K562 (cell line): ENCODE measurements around the gene INVS. TPM values are rescaled to one million over a fixed set of nuclear protein-coding genes. Genes with fewer than 3 reads are reported as not detected.

ENCODE experiments used
- ARID1B ChIP-seq: fragments of 450-650 bp; IDR thresholded peaks from 2 replicates; pipeline ENCODE4 v1.6.1; 2016; ENCODE audit warnings: antibody characterized with exemption, mild to moderate bottlenecking, inconsistent platforms
- BRD4 ChIP-seq: fragments of 200-600 bp; sonication (generic); IDR thresholded peaks from 2 replicates; pipeline ENCODE4 v1.6.1; 2017; ENCODE audit warnings: inconsistent platforms
- BRD9 ChIP-seq: fragments of 450-650 bp; IDR thresholded peaks from 2 replicates; pipeline ENCODE4 v1.6.1; 2018; ENCODE audit warnings: low read depth; ENCODE audit not compliant: partially characterized antibody
- CBFA2T2 ChIP-seq: fragments of 450-650 bp; conservative IDR thresholded peaks from 2 replicates; pipeline ENCODE4 v1.6.1; 2017; ENCODE audit warnings: mild to moderate bottlenecking
- DPF2 ChIP-seq: fragments of 450-650 bp; IDR thresholded peaks from 2 replicates; pipeline ENCODE4 v1.6.1; 2016
- FOXM1 ChIP-seq, 2 experiments: fragments of 450-650 bp in 1 of 2; sonication (generic) in 1 of 2; formaldehyde crosslinking in 1 of 2; IDR thresholded peaks; 2 replicates each; pipeline versions ENCODE4 v1.6.1 to v1.9.0; 2017 to 2022; ENCODE audit warnings: low read depth in 2 of 2, mild to moderate bottlenecking in 2 of 2, missing genetic modification reagents in 1 of 2, moderate library complexity in 1 of 2
- RBBP5 ChIP-seq: fragments of 200-600 bp; sonication (generic); IDR thresholded peaks from 2 replicates; pipeline ENCODE4 v1.6.1; 2012; ENCODE audit warnings: borderline replicate concordance, mild to moderate bottlenecking, low read length, control low read depth, inconsistent platforms; ENCODE audit not compliant: insufficient read depth, poor library complexity, severe bottlenecking
- RBM17 ChIP-seq: fragments of 200-400 bp; formaldehyde crosslinking; IDR thresholded peaks from 2 replicates; pipeline ENCODE4 v1.6.1; 2017; ENCODE audit warnings: low read depth, mild to moderate bottlenecking, low read length, borderline replicate concordance
- SMARCE1 ChIP-seq: fragments of 450-650 bp; IDR thresholded peaks from 2 replicates; pipeline ENCODE4 v1.7.1; 2016; ENCODE audit warnings: mild to moderate bottlenecking
- YY1 ChIP-seq, 3 experiments: IDR thresholded peaks; 2 replicates each; pipeline ENCODE4 v1.6.1; 2011; ENCODE audit warnings: low read length in 2 of 3, mild to moderate bottlenecking in 2 of 3, moderate library complexity in 2 of 3, borderline replicate concordance in 1 of 3, control low read depth in 1 of 3, low read depth in 1 of 3; ENCODE audit not compliant: insufficient read depth in 3 of 3, insufficient replicate concordance in 2 of 3, control insufficient read depth in 1 of 3, insufficient read length in 1 of 3; ENCODE audit errors: extremely low read depth in 1 of 3
- ZNF518B ChIP-seq: fragments of 250-450 bp; sonication (Bioruptor Pico); IDR thresholded peaks from 2 replicates; pipeline ENCODE4 v1.5.0; 2021; ENCODE audit warnings: mild to moderate bottlenecking, moderate library complexity
- polyA plus RNA-seq, 8 experiments: library from polyadenylated mRNA; depleted of rRNA in 4 of 8; stranded (reverse) in 5 of 8; unstranded in 3 of 8; fragments of >200 nt; fragmentation: Nextera tagmentation in 2 of 8; fragmentation: Illumina TruSeq in 1 of 8; extraction: Ambion mirVana in 2 of 8; extraction: Trizol in 1 of 8; gene quantifications; 2 replicates each; pipeline versions ENCODE4 v1.2.1 to v1.2.3, GENCODE V29; 2011 to 2014; ENCODE audit warnings: inconsistent platforms in 1 of 8, missing spikeins in 1 of 8
- total RNA-seq, 7 experiments: library from RNA; depleted of rRNA in 6 of 7; stranded (reverse); fragments of >200 nt in 6 of 7; fragmentation: Illumina TruSeq in 2 of 7; extraction: Trizol in 2 of 7; gene quantifications; 2 replicates each; pipeline versions ENCODE4 v1.2.1 to v1.2.3, GENCODE V29; 2011 to 2021; ENCODE audit warnings: low replicate concordance in 1 of 7
- TF ChIP-seq, protein P1 (sequence below), 2 experiments: IDR thresholded peaks in 1 of 2; conservative IDR thresholded peaks in 1 of 2; 2 replicates each; pipeline ENCODE4 v1.6.1; 2016; ENCODE audit warnings: low read depth in 2 of 2, mild to moderate bottlenecking in 1 of 2, missing compliant biosample characterization in 1 of 2, missing genetic modification characterization in 1 of 2, moderate library complexity in 1 of 2
- TF ChIP-seq, protein P2 (sequence below), 2 experiments: fragments of 450-650 bp in 1 of 2; IDR thresholded peaks; 2 replicates each; pipeline ENCODE4 v1.6.1; 2011 to 2017; ENCODE audit warnings: low read depth in 2 of 2, antibody characterized with exemption in 1 of 2, borderline replicate concordance in 1 of 2, low read length in 1 of 2, mild to moderate bottlenecking in 1 of 2, mixed read lengths in 1 of 2; ENCODE audit not compliant: control insufficient read depth in 1 of 2

The INVS gene
- total and polyA plus RNA-seq, 9 of the 15 experiments (the other 6 are each of a cell fraction or from before 2014, with no cell fraction given), result 0.77 to 18.5 (median 10.0) TPM

- TF ChIP-seq, protein P1, sequence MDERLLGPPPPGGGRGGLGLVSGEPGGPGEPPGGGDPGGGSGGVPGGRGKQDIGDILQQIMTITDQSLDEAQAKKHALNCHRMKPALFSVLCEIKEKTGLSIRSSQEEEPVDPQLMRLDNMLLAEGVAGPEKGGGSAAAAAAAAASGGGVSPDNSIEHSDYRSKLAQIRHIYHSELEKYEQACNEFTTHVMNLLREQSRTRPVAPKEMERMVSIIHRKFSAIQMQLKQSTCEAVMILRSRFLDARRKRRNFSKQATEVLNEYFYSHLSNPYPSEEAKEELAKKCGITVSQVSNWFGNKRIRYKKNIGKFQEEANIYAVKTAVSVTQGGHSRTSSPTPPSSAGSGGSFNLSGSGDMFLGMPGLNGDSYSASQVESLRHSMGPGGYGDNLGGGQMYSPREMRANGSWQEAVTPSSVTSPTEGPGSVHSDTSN (CRISPR knock-in tag; IDR thresholded peaks at IDR 0.05; ENCODE audit: low read depth), result no peak
- TF ChIP-seq, protein P1 (tag; conservative IDR thresholded peaks at IDR 0.05; ENCODE audit: low read depth), result 0 out of 2 replicates have a peak, but pooled peaks have one; percentile 20
- TF ChIP-seq ZNF518B (CRISPR knock-in tag) (no peak), BRD4 (no peak), SMARCE1 (peak; percentile 48; the same call in 1 of the 2 replicates), RBM17 (no peak), FOXM1 (IDR thresholded peaks at IDR 0.05; ENCODE audit: low read depth) (peak; percentile 34; the same call in 1 of the 2 replicates), FOXM1 (CRISPR knock-in tag; IDR thresholded peaks at IDR 0.05; ENCODE audit: low read depth) (no peak), ARID1B (peak; percentile 64), RBBP5 (no peak), BRD9 (no peak), YY1 (IDR thresholded peaks at IDR 0.05; ENCODE audit: borderline replicate concordance in 1 of 3, control insufficient read depth in 1 of 3, extremely low read depth in 1 of 3, insufficient read depth in 3 of 3, insufficient read length in 1 of 3, insufficient replicate concordance in 2 of 3, low read depth in 1 of 3, low read length in 2 of 3) (peak in 1 of 3 experiments; percentile 24), CBFA2T2 (peak; percentile 49), DPF2 (peak; percentile 34; the same call in 1 of the 2 replicates)
- TF ChIP-seq, protein P2, sequence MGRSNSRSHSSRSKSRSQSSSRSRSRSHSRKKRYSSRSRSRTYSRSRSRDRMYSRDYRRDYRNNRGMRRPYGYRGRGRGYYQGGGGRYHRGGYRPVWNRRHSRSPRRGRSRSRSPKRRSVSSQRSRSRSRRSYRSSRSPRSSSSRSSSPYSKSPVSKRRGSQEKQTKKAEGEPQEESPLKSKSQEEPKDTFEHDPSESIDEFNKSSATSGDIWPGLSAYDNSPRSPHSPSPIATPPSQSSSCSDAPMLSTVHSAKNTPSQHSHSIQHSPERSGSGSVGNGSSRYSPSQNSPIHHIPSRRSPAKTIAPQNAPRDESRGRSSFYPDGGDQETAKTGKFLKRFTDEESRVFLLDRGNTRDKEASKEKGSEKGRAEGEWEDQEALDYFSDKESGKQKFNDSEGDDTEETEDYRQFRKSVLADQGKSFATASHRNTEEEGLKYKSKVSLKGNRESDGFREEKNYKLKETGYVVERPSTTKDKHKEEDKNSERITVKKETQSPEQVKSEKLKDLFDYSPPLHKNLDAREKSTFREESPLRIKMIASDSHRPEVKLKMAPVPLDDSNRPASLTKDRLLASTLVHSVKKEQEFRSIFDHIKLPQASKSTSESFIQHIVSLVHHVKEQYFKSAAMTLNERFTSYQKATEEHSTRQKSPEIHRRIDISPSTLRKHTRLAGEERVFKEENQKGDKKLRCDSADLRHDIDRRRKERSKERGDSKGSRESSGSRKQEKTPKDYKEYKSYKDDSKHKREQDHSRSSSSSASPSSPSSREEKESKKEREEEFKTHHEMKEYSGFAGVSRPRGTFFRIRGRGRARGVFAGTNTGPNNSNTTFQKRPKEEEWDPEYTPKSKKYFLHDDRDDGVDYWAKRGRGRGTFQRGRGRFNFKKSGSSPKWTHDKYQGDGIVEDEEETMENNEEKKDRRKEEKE (IDR thresholded peaks at IDR 0.05; ENCODE audit: borderline replicate concordance in 1 of 2, control insufficient read depth in 1 of 2, low read depth in 2 of 2, low read length in 1 of 2), result no peak
These were observed 97.2 kb downstream of the INVS start (continued) for GRCh38 chr9:100196215-100196614.
